MCF 10A (cell line): Measurements from ENCODE around the gene STK40. TPM values are rescaled to one million over a fixed set of nuclear protein-coding genes. Genes with fewer than 3 reads are reported as not detected.

ENCODE experiments used
- BruUV-seq: library from RNA; stranded (reverse); fragments of 400-500 nt; replicated peaks from 2 replicates; lab custom pipeline; 2021; lab: Mats Ljungman, UMichigan
- CTCF ChIA-PET: fragments of 300-600 bp; sonication (Branson Sonifier 250); formaldehyde crosslinking; extraction: SDS; loops from one replicate; lab custom pipeline; 2021; ENCODE audit warnings: antibody characterized with exemption, inconsistent platforms; lab: Yijun Ruan, JAX
- POLR2A ChIA-PET: fragments of 300-600, 350-650 bp; sonication (Branson Sonifier 250); formaldehyde crosslinking; extraction: SDS; loops from one replicate; lab custom pipeline; 2020; ENCODE audit warnings: antibody characterized with exemption, inconsistent platforms; lab: Yijun Ruan, JAX
- DNase-seq: peaks from one replicate; pipeline ENCODE4 v3.0.0-alpha.2; 2018; ENCODE audit not compliant: unreplicated experiment
- H3K27ac Mint-ChIP-seq: one replicate; pipeline ENCODE4 v1.8.0; 2022; ENCODE audit warnings: mild to moderate bottlenecking, low read depth, mixed read lengths; ENCODE audit not compliant: unreplicated experiment
- H3K27me3 Mint-ChIP-seq: one replicate; pipeline ENCODE4 v1.8.0; 2022; ENCODE audit warnings: mixed read lengths; ENCODE audit not compliant: insufficient read depth, unreplicated experiment
- H3K36me3 Mint-ChIP-seq: one replicate; pipeline ENCODE4 v1.8.0; 2022; ENCODE audit warnings: mild to moderate bottlenecking, moderate library complexity, mixed read lengths; ENCODE audit not compliant: insufficient read depth, unreplicated experiment
- H3K4me1 Mint-ChIP-seq: one replicate; pipeline ENCODE4 v1.8.0; 2022; ENCODE audit warnings: mixed read lengths; ENCODE audit not compliant: insufficient read depth, unreplicated experiment
- H3K4me3 Mint-ChIP-seq: one replicate; pipeline ENCODE4 v1.8.0; 2022; ENCODE audit warnings: mild to moderate bottlenecking, moderate library complexity, mixed read lengths; ENCODE audit not compliant: unreplicated experiment
- H3K9me3 Mint-ChIP-seq: one replicate; pipeline ENCODE4 v1.8.0; 2022; ENCODE audit warnings: mixed read lengths; ENCODE audit not compliant: unreplicated experiment
- CTCF ChIP-seq: fragments of 200-600 bp; IDR thresholded peaks from one replicate; pipeline ENCODE4 v1.8.0; 2022; ENCODE audit warnings: antibody characterized with exemption, mild to moderate bottlenecking; ENCODE audit not compliant: unreplicated experiment
- intact Hi-C: fragments of 100-400 bp; cut with micrococcal nuclease; formaldehyde crosslinking; loops from 2 replicates; pipeline ENCODE4 v1.14.1; 2022
- total RNA-seq: library from RNA; stranded (reverse); gene quantifications from 2 replicates; pipeline ENCODE4 v1.2.3, GENCODE V29; 2022

STK40 gene
- total RNA-seq, 1 experiment from 2014 or later, result 44.0 TPM

- TF ChIP-seq CTCF, result no peak
- no peaks in the 10 kb centered on the region for H3K27me3 Mint-ChIP-seq
- DNase-seq, result no peak
- CTCF ChIA-PET, result interaction anchor here (0.6 to 9.6 kb wide), 3 partner anchors 27 to 112 kb away, joined by 3 to 118 read pairs (median 4); no protein-coding TSS in a partner anchor
- no peak overlapping the region for H3K27ac Mint-ChIP-seq
- H3K9me3 Mint-ChIP-seq, result no peaks in the 10 kb centered on the region
- H3K36me3 Mint-ChIP-seq, result peaks cover under 1% of the 10 kb centered on the region
- H3K4me3 Mint-ChIP-seq, result no peak overlapping the region
- peaks cover 8% of the 10 kb centered on the region for H3K4me1 Mint-ChIP-seq
- POLR2A ChIA-PET, result no interaction called here
- TSS peak; percentile 21 for BruUV-seq
- intact Hi-C loops, result no loop called here
These were observed 46.1 kb downstream of the STK40 start for GRCh38 chr1:36339615-36340014.

- no peaks in the 10 kb centered on the region for H3K27me3 Mint-ChIP-seq
- H3K9me3 Mint-ChIP-seq, result no peaks in the 10 kb centered on the region
- H3K4me3 Mint-ChIP-seq, result no peak overlapping the region
- H3K4me1 Mint-ChIP-seq, result peaks cover 8% of the 10 kb centered on the region
- ChIA-PET POLR2A (no interaction called here), CTCF (interaction anchor here (0.6 to 1.1 kb wide), 3 partner anchors 14 to 112 kb away, joined by 3 to 4 read pairs (median 3); no protein-coding TSS in a partner anchor)
- intact Hi-C loops, result no loop called here
- no peaks in the 10 kb centered on the region for H3K36me3 Mint-ChIP-seq
- DNase-seq, result no peak
- no peak for TF ChIP-seq CTCF
- BruUV-seq, result no TSS peak
- no peak overlapping the region for H3K27ac Mint-ChIP-seq
These were observed 46.5 kb downstream of the STK40 start for GRCh38 chr1:36339215-36339614.

- no peaks in the 10 kb centered on the region for H3K27me3 Mint-ChIP-seq
- no peaks in the 10 kb centered on the region for H3K36me3 Mint-ChIP-seq
- ChIA-PET CTCF (no interaction called here), POLR2A (interaction anchor here (1.0 kb wide), 1 partner anchor 49 kb away, joined by 3 read pairs; no protein-coding TSS in a partner anchor)
- no peak for DNase-seq
- H3K9me3 Mint-ChIP-seq, result no peaks in the 10 kb centered on the region
- H3K27ac Mint-ChIP-seq, result no peak overlapping the region
- no peak overlapping the region for H3K4me3 Mint-ChIP-seq
- H3K4me1 Mint-ChIP-seq, result peaks cover 3% of the 10 kb centered on the region
- BruUV-seq, result no TSS peak
- intact Hi-C loops, result no loop called here
- TF ChIP-seq CTCF, result no peak
These were observed 47.9 kb downstream of the STK40 start for GRCh38 chr1:36337830-36338229.

- Mint-ChIP-seq H3K4me3 (no peak overlapping the region), H3K27ac (no peak overlapping the region), H3K9me3 (no peaks in the 10 kb centered on the region), H3K36me3 (peaks cover 15% of the 10 kb centered on the region), H3K27me3 (no peaks in the 10 kb centered on the region), H3K4me1 (peaks cover 24% of the 10 kb centered on the region)
- intact Hi-C loops, result no loop called here
- TF ChIP-seq CTCF, result no peak
- ChIA-PET POLR2A (no interaction called here), CTCF (interaction anchor here (0.9 to 1.6 kb wide), 2 partner anchors 11 to 21 kb away, joined by 3 to 5 read pairs; no protein-coding TSS in a partner anchor)
- no peak for DNase-seq
- BruUV-seq, result no TSS peak
These were observed 54.8 kb downstream of the STK40 start for GRCh38 chr1:36330940-36331339.
